Endothelial cell of umbilical vein (primary cell): Measurements from ENCODE around the gene CACTIN. TPM values are rescaled to one million over a fixed set of nuclear protein-coding genes. Genes with fewer than 3 reads are reported as not detected.

Experiments
- BruUV-seq: library from RNA; stranded (reverse); fragments of 400-500 nt; replicated peaks from 2 replicates; lab custom pipeline; 2021; lab: Mats Ljungman, UMichigan
- CTCF ChIA-PET: fragments of 300-600, 350-600 bp; sonication (Branson Sonifier 250); formaldehyde crosslinking; loops from one replicate; lab custom pipeline; 2021; ENCODE audit warnings: antibody characterized with exemption, inconsistent platforms; lab: Charles Lee
- POLR2A ChIA-PET: fragments of 300-600, 350-600 bp; sonication (Branson Sonifier 250); formaldehyde crosslinking; loops from one replicate; lab custom pipeline; 2021; ENCODE audit warnings: antibody characterized with exemption, inconsistent platforms; lab: Charles Lee
- DNase-seq: peaks from one replicate; pipeline ENCODE4 v3.0.0-alpha.2; 2011; ENCODE audit warnings: low read depth, low spot score
- FAIRE-seq: peaks from 2 replicates; lab custom pipeline; 2011; peaks lifted over from hg19 to GRCh38; lab: Jason Lieb, UNC
- H2AFZ ChIP-seq: 2 replicates; pipeline ENCODE4 v1.6.0; 2012; ENCODE audit warnings: low read depth, low read length, control low read depth, inconsistent platforms
- H3K27ac ChIP-seq: 2 replicates; pipeline ENCODE4 v1.5.1; 2011; ENCODE audit warnings: low read depth, mild to moderate bottlenecking, control low read depth, low read length, moderate library complexity; ENCODE audit not compliant: insufficient read depth
- H3K27me3 ChIP-seq, 2 experiments: 2 replicates each; pipeline versions ENCODE4 v1.6.0 to v1.6.1; 2011; ENCODE audit warnings: low read length in 2 of 2, mixed read lengths in 1 of 2; ENCODE audit not compliant: control insufficient read depth in 2 of 2, insufficient read depth in 2 of 2
- H3K36me3 ChIP-seq, 2 experiments: 2 replicates in 1 of 2; 3 replicates in 1 of 2; pipeline ENCODE4 v1.5.1; 2011; ENCODE audit warnings: low read length in 2 of 2, mild to moderate bottlenecking in 1 of 2, moderate library complexity in 1 of 2; ENCODE audit not compliant: control insufficient read depth in 2 of 2, insufficient read depth in 2 of 2; ENCODE audit errors: extremely low read depth in 1 of 2
- H3K4me1 ChIP-seq: 3 replicates; pipeline ENCODE4 v1.5.1; 2011; ENCODE audit warnings: mild to moderate bottlenecking, low read length; ENCODE audit not compliant: control insufficient read depth, insufficient read depth; ENCODE audit errors: extremely low read depth
- H3K4me2 ChIP-seq: 2 replicates; pipeline ENCODE4 v1.6.1; 2011; ENCODE audit warnings: low read length, control low read depth, mixed read lengths; ENCODE audit not compliant: insufficient read depth
- H3K4me3 ChIP-seq, 3 experiments: fragments of 200-600 bp in 1 of 3; sonication (generic), shearing (Covaris generic) in 1 of 3; replicated peaks in 1 of 3; 2 replicates each; pipeline ENCODE4 v1.5.1; 2011 to 2016; ENCODE audit warnings: control low read depth in 3 of 3, low read length in 3 of 3, mild to moderate bottlenecking in 2 of 3, inconsistent platforms in 1 of 3, low read depth in 1 of 3, moderate library complexity in 1 of 3; ENCODE audit not compliant: insufficient read depth in 1 of 3
- H3K79me2 ChIP-seq: 2 replicates; pipeline ENCODE4 v1.6.0; 2012; ENCODE audit warnings: low read length, inconsistent platforms; ENCODE audit not compliant: control insufficient read depth, insufficient read depth
- H3K9ac ChIP-seq: replicated peaks from 2 replicates; pipeline ENCODE3; 2011; ENCODE audit warnings: low read length, control low read depth; ENCODE audit not compliant: insufficient read depth; ENCODE audit errors: extremely low read depth
- H3K9me1 ChIP-seq: replicated peaks from 3 replicates; pipeline ENCODE4 v1.6.0; 2011; ENCODE audit warnings: mild to moderate bottlenecking, low read length; ENCODE audit not compliant: control insufficient read depth, insufficient read depth; ENCODE audit errors: extremely low read depth
- H3K9me3 ChIP-seq: replicated peaks from 2 replicates; pipeline ENCODE4 v1.5.1; 2012; ENCODE audit warnings: low read length, inconsistent platforms; ENCODE audit not compliant: control insufficient read depth, insufficient read depth
- H4K20me1 ChIP-seq: replicated peaks from 2 replicates; pipeline ENCODE3; 2011; ENCODE audit warnings: mild to moderate bottlenecking, low read length; ENCODE audit not compliant: control insufficient read depth, insufficient read depth; ENCODE audit errors: extremely low read depth
- CTCF ChIP-seq, 2 donors: IDR thresholded peaks; 1 replicate in 1 of 2; 2 replicates in 1 of 2; pipeline ENCODE4 v1.5.1; 2011; ENCODE audit warnings: low read length in 2 of 2, mild to moderate bottlenecking in 2 of 2, moderate library complexity in 2 of 2, control low read depth in 1 of 2, inconsistent platforms in 1 of 2, low read depth in 1 of 2; ENCODE audit not compliant: insufficient read depth in 1 of 2; ENCODE audit errors: extremely low read depth in 1 of 2
- EZH2 ChIP-seq: IDR thresholded peaks from 2 replicates; pipeline ENCODE4 v1.6.1; 2012; ENCODE audit warnings: borderline replicate concordance, low read depth, mild to moderate bottlenecking, moderate library complexity, low read length, inconsistent platforms; ENCODE audit not compliant: severe bottlenecking
- FOS ChIP-seq: IDR thresholded peaks from 2 replicates; pipeline ENCODE4 v1.6.1; 2011; ENCODE audit warnings: mild to moderate bottlenecking, low read length, moderate library complexity, borderline replicate concordance; ENCODE audit not compliant: insufficient read depth
- GATA2 ChIP-seq: IDR thresholded peaks from 2 replicates; pipeline ENCODE4 v1.7.0; 2011; ENCODE audit warnings: low read depth, mild to moderate bottlenecking, moderate library complexity, mixed read lengths, low read length; ENCODE audit not compliant: insufficient read length, insufficient read depth
- JUN ChIP-seq: IDR thresholded peaks from 2 replicates; pipeline ENCODE4 v1.6.1; 2011; ENCODE audit warnings: borderline replicate concordance, low read depth; ENCODE audit not compliant: insufficient read length, insufficient read depth
- MYC ChIP-seq: IDR thresholded peaks from one replicate; pipeline ENCODE4 v1.6.1; 2011; ENCODE audit warnings: mild to moderate bottlenecking, low read depth, low read length
- POLR2A ChIP-seq: IDR thresholded peaks from 2 replicates; pipeline ENCODE4 v1.6.1; 2012; ENCODE audit warnings: low read depth, mild to moderate bottlenecking, control low read depth, low read length
- POLR2AphosphoS5 ChIP-seq: IDR thresholded peaks from 2 replicates; pipeline ENCODE4 v1.6.1; 2012; ENCODE audit warnings: low read depth, mild to moderate bottlenecking, control low read depth, low read length, moderate library complexity; ENCODE audit not compliant: insufficient read depth
- dilution Hi-C: fragments of 300-500 bp; cut with MboI; formaldehyde crosslinking; loops from one replicate; pipeline ENCODE4 v1.15.0; 2019; ENCODE audit warnings: low sequenced_read_pairs; ENCODE audit not compliant: extremely low pct_ligation_motif_present
- intact Hi-C: fragments of 100-400 bp; cut with micrococcal nuclease; formaldehyde crosslinking; loops from one replicate; pipeline ENCODE4 v1.10.0; 2022
- polyA plus RNA-seq, 4 experiments: library from polyadenylated mRNA; depleted of rRNA in 3 of 4; stranded (reverse) in 3 of 4; unstranded in 1 of 4; fragments of >200 nt; gene quantifications; 2 replicates each; pipeline versions ENCODE4 v1.2.1 to v1.2.3, GENCODE V29; 2011 to 2012; ENCODE audit warnings: missing spikeins in 1 of 4
- total RNA-seq: library from RNA; stranded (reverse); gene quantifications from 2 replicates; pipeline ENCODE4 v1.2.3, GENCODE V29; 2021
- TF ChIP-seq, protein P1 (sequence below): IDR thresholded peaks from 2 replicates; pipeline ENCODE4 v1.6.1; 2011; ENCODE audit not compliant: insufficient read depth, insufficient read length

The CACTIN gene
- total and polyA plus RNA-seq, 2 donors (not counting 3 experiments of a cell fraction or from before 2014, with no cell fraction given): 29.7 to 36.1 TPM

- no peaks in the 10 kb centered on the region for H3K9me3 ChIP-seq
- H3K79me2 ChIP-seq: peaks cover 6% of the 10 kb centered on the region
- TF ChIP-seq CTCF (IDR thresholded peaks at IDR 0.05; ENCODE audit: extremely low read depth in 1 of 2, insufficient read depth in 1 of 2, low read depth in 1 of 2, low read length in 2 of 2) (no peak), POLR2A (no peak), MYC (no peak), JUN (no peak), GATA2 (no peak), POLR2AphosphoS5 (no peak), EZH2 (no peak), FOS (no peak)
- TF ChIP-seq, protein P1, sequence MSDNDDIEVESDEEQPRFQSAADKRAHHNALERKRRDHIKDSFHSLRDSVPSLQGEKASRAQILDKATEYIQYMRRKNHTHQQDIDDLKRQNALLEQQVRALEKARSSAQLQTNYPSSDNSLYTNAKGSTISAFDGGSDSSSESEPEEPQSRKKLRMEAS: no peak
- H3K4me2 ChIP-seq: no peak overlapping the region
- H3K4me1 ChIP-seq: peaks cover 4% of the 10 kb centered on the region
- FAIRE-seq (no peak), DNase-seq (no peak)
- ChIA-PET POLR2A (no interaction called here), CTCF (interaction anchor here (0.6 to 1.1 kb wide), 5 partner anchors 12 to 75 kb away, joined by 3 to 6 read pairs (median 4); partner anchors contain the start of gene GIPC3)
- no peaks in the 10 kb centered on the region for H3K9me1 ChIP-seq
- BruUV-seq: no TSS peak
- intact Hi-C loops (loop anchor here (10.0 kb wide), 1 partner anchor 85 kb away; the partner anchor contains the start of genes PIP5K1C and TJP3), dilution Hi-C loops (no loop called here)
- no peak overlapping the region for H2AFZ ChIP-seq
- no peaks in the 10 kb centered on the region for H3K27me3 ChIP-seq
- H3K4me3 ChIP-seq: no peak overlapping the region
- H3K36me3 ChIP-seq: peaks cover 0 to 25% of the 10 kb centered on the region in 2 experiments
- H3K27ac ChIP-seq: no peak overlapping the region
- H3K9ac ChIP-seq: no peak overlapping the region
- H4K20me1 ChIP-seq: no peaks in the 10 kb centered on the region
Observed at GRCh38 chr19:3620145-3620816, 6.3 kb downstream of the CACTIN start.
